ENCODE data around the gene AGAP6.
"Not testable (repeated sequence)": the region's sequence is repeated elsewhere in the genome, so short reads cannot be mapped to it uniquely, and the experiment has no call there.

The AGAP6 gene

GRCh38 chr10:50020451-50021024, 32.3 kb downstream of the AGAP6 start:
- DNase-seq (ENCODE audit: low spot score) = peak; percentile 12
- in situ Hi-C loops (cut with MboI; ENCODE audit: low sequenced_read_pairs, unreplicated experiment) = not testable (repeated sequence)

GRCh38 chr10:50021646-50022045, 33.4 kb downstream of the AGAP6 start:
- TF ChIP-seq CTCF (IDR thresholded peaks at IDR 0.05; ENCODE audit: borderline replicate concordance, control extremely low read depth, extremely low read depth, insufficient read depth, missing control alignments) = no peak
- in situ Hi-C loops (cut with MboI; ENCODE audit: low sequenced_read_pairs, unreplicated experiment) = no loop called here
- peak; percentile 12 for DNase-seq (ENCODE audit: low spot score)

GRCh38 chr10:50024716-50025383, 36.6 kb downstream of the AGAP6 start:
- in situ Hi-C loops (cut with MboI; ENCODE audit: low sequenced_read_pairs, unreplicated experiment); DNase-seq (ENCODE audit: low spot score): not testable (repeated sequence)

GRCh38 chr10:50025627-50026026, 37.4 kb downstream of the AGAP6 start:
- no peak for TF ChIP-seq CTCF (IDR thresholded peaks at IDR 0.05; ENCODE audit: borderline replicate concordance, control extremely low read depth, extremely low read depth, insufficient read depth, missing control alignments)
- in situ Hi-C loops (cut with MboI; ENCODE audit: low sequenced_read_pairs, unreplicated experiment) = no loop called here
- DNase-seq (ENCODE audit: low spot score) = no peak

- DNase-seq (ENCODE audit: low spot score) = peak; percentile 3
- in situ Hi-C loops (cut with MboI; ENCODE audit: low sequenced_read_pairs, unreplicated experiment) = no loop called here
These were observed 39.0 kb downstream of the AGAP6 start for GRCh38 chr10:50027195-50027594.

GRCh38 chr10:50033481-50033880, 45.3 kb downstream of the AGAP6 start:
- TF ChIP-seq CTCF (IDR thresholded peaks at IDR 0.05; ENCODE audit: borderline replicate concordance, control extremely low read depth, extremely low read depth, insufficient read depth, missing control alignments) = no peak
- no peak for DNase-seq (ENCODE audit: low spot score)
- in situ Hi-C loops (cut with MboI; ENCODE audit: low sequenced_read_pairs, unreplicated experiment) = no loop called here

More at GRCh38 chr10:50027195-50027594, 39.0 kb downstream of the AGAP6 start:
- TF ChIP-seq CTCF (IDR thresholded peaks at IDR 0.05; ENCODE audit: borderline replicate concordance, control extremely low read depth, extremely low read depth, insufficient read depth, missing control alignments) = no peak

- in situ Hi-C loops (cut with MboI; ENCODE audit: low sequenced_read_pairs, unreplicated experiment); DNase-seq (ENCODE audit: low spot score): not testable (repeated sequence)
These were observed 47.1 kb downstream of the AGAP6 start for GRCh38 chr10:50035337-50035736.

GRCh38 chr10:50044941-50045664, 56.9 kb downstream of the AGAP6 start:
- TF ChIP-seq CTCF (IDR thresholded peaks at IDR 0.05; ENCODE audit: borderline replicate concordance, control extremely low read depth, extremely low read depth, insufficient read depth, missing control alignments) = no peak
- no peak for DNase-seq (ENCODE audit: low spot score)
- in situ Hi-C loops (cut with MboI; ENCODE audit: low sequenced_read_pairs, unreplicated experiment) = no loop called here

GRCh38 chr10:50046457-50046856, 58.3 kb downstream of the AGAP6 start:
- in situ Hi-C loops (cut with MboI; ENCODE audit: low sequenced_read_pairs, unreplicated experiment); DNase-seq (ENCODE audit: low spot score): not testable (repeated sequence)

GRCh38 chr10:50047594-50047993, 59.4 kb downstream of the AGAP6 start:
- DNase-seq (ENCODE audit: low spot score); in situ Hi-C loops (cut with MboI; ENCODE audit: low sequenced_read_pairs, unreplicated experiment): not testable (repeated sequence)

- peak; percentile 11 for DNase-seq (ENCODE audit: low spot score)
- in situ Hi-C loops (cut with MboI; ENCODE audit: low sequenced_read_pairs, unreplicated experiment) = not testable (repeated sequence)
These were observed 63.9 kb downstream of the AGAP6 start for GRCh38 chr10:50051995-50052660.

Data from GM13976 (cell line).